ENCODE data around the gene SPPL3. TPM values are rescaled to one million over a fixed set of nuclear protein-coding genes. Genes with fewer than 3 reads are reported as not detected.
A peak's percentile ranks its signal among the peaks of the same experiment; 100 is the strongest.

SPPL3 gene
- total RNA-seq (2014; rRNA removed; shearing (Covaris generic)): 25.2 and 27.8 TPM in 2 replicates
- polyA plus RNA-seq (2016; fragmentation: Nextera tagmentation; extraction: Ambion mirVana): 10.9 and 12.7 TPM in 2 replicates
- long read RNA-seq, full-length matches to known transcripts: 2 of 3 reads
- long read RNA-seq, partial matches to known transcripts: 0 of 3 reads
- long read RNA-seq, other reads (novel, unspliced or antisense): 1 of 3 reads

GRCh38 chr12:120904197-120904773 lies at the start of gene SPPL3:
SPPL3 (minus strand) TSS chr12:120904358; CDS start chr12:120903867, 491 bp downstream.
- H3K4me1 Mint-ChIP-seq: peaks cover 16% of the 10 kb centered on the region
- H3F3A ChIP-seq (replicated peaks; ENCODE audit: low read depth): no peaks in the 10 kb centered on the region
- H3K4me3 Mint-ChIP-seq: peak within 1 kb of the TSS; percentile 100
- no peaks in the 10 kb centered on the region for H3K9me2 ChIP-seq (ENCODE audit: insufficient read depth)
- no peak within 1 kb of the TSS for H3K27ac ChIP-seq (ENCODE audit: low read depth)
- peaks cover 42% of the 10 kb centered on the region for H3K79me2 ChIP-seq (replicated peaks; ENCODE audit: insufficient read depth)
- H3K4me3 ChIP-seq: peak within 1 kb of the TSS; percentile 88
- H3K27me3 Mint-ChIP-seq (ENCODE audit: insufficient read depth, low read depth, poor library complexity): peaks cover 15% of the 10 kb centered on the region
- H2AFZ ChIP-seq: peak within 1 kb of the TSS; percentile 94
- H3K36me3 Mint-ChIP-seq (ENCODE audit: low read depth): peaks cover 10% of the 10 kb centered on the region; the same call in 2 of the 3 replicates
- no peaks in the 10 kb centered on the region; the same call in 1 of the 2 replicates for H3K36me3 ChIP-seq (ENCODE audit: insufficient read depth)
- peaks cover 12% of the 10 kb centered on the region for H4K20me1 ChIP-seq (replicated peaks; ENCODE audit: insufficient read depth)
- 0 out of 2 replicates have a peak, but pooled peaks have one; percentile 44 for TF ChIP-seq CREB1 (CRISPR knock-in tag; IDR thresholded peaks at IDR 0.05; ENCODE audit: low read depth)
- no peak for TF ChIP-seq REST (IDR thresholded peaks at IDR 0.05; ENCODE audit: unreplicated experiment)
- TF ChIP-seq POLR2AphosphoS5 (IDR thresholded peaks at IDR 0.05; ENCODE audit: low read depth): peak; percentile 31; the same call in 1 of the 2 replicates
- TF ChIP-seq CTCF (conservative IDR thresholded peaks at IDR 0.05; ENCODE audit: low read depth in 2 of 2): peak in 1 of 2 experiments; percentile 38; a peak in 1 of 4 replicates
- H3K27me3 ChIP-seq (ENCODE audit: insufficient read depth): no peaks in the 10 kb centered on the region
- peak within 1 kb of the TSS; percentile 91 for H3K27ac Mint-ChIP-seq
- H3K4me1 ChIP-seq (ENCODE audit: insufficient read depth): peaks cover 5% of the 10 kb centered on the region; the same call in 1 of the 2 replicates
- DNase-seq (ENCODE audit: low spot score): peak; percentile 96
- peak; percentile 88 for ATAC-seq
- H3K4me2 ChIP-seq: peak within 1 kb of the TSS; percentile 91
- no peaks in the 10 kb centered on the region for H3K9me3 Mint-ChIP-seq

GRCh38 chr12:120950807-120951206 lies 46.6 kb upstream of the SPPL3 start:
- H2AFZ ChIP-seq: no peak overlapping the region
- H3K4me1 Mint-ChIP-seq: no peaks in the 10 kb centered on the region; the same call in 2 of the 3 replicates
- peaks cover 9% of the 10 kb centered on the region; the same call in 1 of the 3 replicates for H3K9me3 Mint-ChIP-seq
- H3K36me3 Mint-ChIP-seq (ENCODE audit: low read depth): no peaks in the 10 kb centered on the region
- ATAC-seq (no peak), DNase-seq (ENCODE audit: low spot score) (no peak)
- H3K27ac ChIP-seq (ENCODE audit: low read depth): no peak overlapping the region
- H3K4me3 Mint-ChIP-seq: no peak overlapping the region
- no peaks in the 10 kb centered on the region for H3K79me2 ChIP-seq (replicated peaks; ENCODE audit: insufficient read depth)
- H3K4me1 ChIP-seq (ENCODE audit: insufficient read depth): no peaks in the 10 kb centered on the region
- H3F3A ChIP-seq (replicated peaks; ENCODE audit: low read depth): no peaks in the 10 kb centered on the region
- no peaks in the 10 kb centered on the region for H3K36me3 ChIP-seq (ENCODE audit: insufficient read depth)
- H3K27me3 Mint-ChIP-seq (ENCODE audit: insufficient read depth, low read depth, poor library complexity): peaks cover 2% of the 10 kb centered on the region
- no peak overlapping the region for H3K4me2 ChIP-seq
- no peak overlapping the region for H3K27ac Mint-ChIP-seq
- H4K20me1 ChIP-seq (replicated peaks; ENCODE audit: insufficient read depth): no peaks in the 10 kb centered on the region
- H3K4me3 ChIP-seq: no peak overlapping the region
- H3K9me2 ChIP-seq (ENCODE audit: insufficient read depth): no peaks in the 10 kb centered on the region
- H3K27me3 ChIP-seq (ENCODE audit: insufficient read depth): no peaks in the 10 kb centered on the region
- TF ChIP-seq POLR2AphosphoS5 (IDR thresholded peaks at IDR 0.05; ENCODE audit: low read depth) (no peak), CTCF (conservative IDR thresholded peaks at IDR 0.05; ENCODE audit: low read depth in 2 of 2) (no peak), EZH2 (IDR thresholded peaks at IDR 0.05; ENCODE audit: low read depth, unreplicated experiment) (no peak), ZNF331 (CRISPR knock-in tag; IDR thresholded peaks at IDR 0.05; ENCODE audit: low read depth) (no peak), ETS1 (IDR thresholded peaks at IDR 0.05) (no peak), STAT1 (IDR thresholded peaks at IDR 0.05; ENCODE audit: unreplicated experiment) (no peak), CREB1 (CRISPR knock-in tag; IDR thresholded peaks at IDR 0.05; ENCODE audit: low read depth) (no peak)

Data from GM23338 (cell line).